Upper lobe of left lung (tissue), 4 donors: ENCODE measurements around the gene CEP95.

Experiments
- EP300 ChIP-seq, 4 donors: sonication (generic); formaldehyde crosslinking; IDR thresholded peaks; one replicate each; pipeline ENCODE4 v1.5.1; 2017; ENCODE audit warnings: antibody characterized with exemption in 4 of 4, control low read depth in 2 of 4
- POLR2A ChIP-seq, 4 donors: fragments of 450-650 bp; IDR thresholded peaks; one replicate each; pipeline ENCODE4 v1.5.1; 2016 to 2017; ENCODE audit warnings: antibody characterized with exemption in 4 of 4, mild to moderate bottlenecking in 2 of 4
- POLR2AphosphoS5 ChIP-seq, 2 donors: sonication (generic); formaldehyde crosslinking; IDR thresholded peaks; one replicate each; pipeline ENCODE4 v1.5.1; 2017; ENCODE audit warnings: antibody characterized with exemption in 2 of 2
- TF ChIP-seq, protein P1 (sequence below), 6 experiments: fragments of 450-650 bp in 4 of 6; fragments of 200-600 bp in 2 of 6; sonication (generic) in 2 of 6; IDR thresholded peaks; one replicate each; pipeline ENCODE4 v1.5.1; 2016 to 2019; ENCODE audit warnings: antibody characterized with exemption in 6 of 6

GRCh38 chr17:64546716-64547115 lies 39.9 kb downstream of the CEP95 start:
- no peak for TF ChIP-seq POLR2A (IDR thresholded peaks at IDR 0.05)
- TF ChIP-seq, protein P1, sequence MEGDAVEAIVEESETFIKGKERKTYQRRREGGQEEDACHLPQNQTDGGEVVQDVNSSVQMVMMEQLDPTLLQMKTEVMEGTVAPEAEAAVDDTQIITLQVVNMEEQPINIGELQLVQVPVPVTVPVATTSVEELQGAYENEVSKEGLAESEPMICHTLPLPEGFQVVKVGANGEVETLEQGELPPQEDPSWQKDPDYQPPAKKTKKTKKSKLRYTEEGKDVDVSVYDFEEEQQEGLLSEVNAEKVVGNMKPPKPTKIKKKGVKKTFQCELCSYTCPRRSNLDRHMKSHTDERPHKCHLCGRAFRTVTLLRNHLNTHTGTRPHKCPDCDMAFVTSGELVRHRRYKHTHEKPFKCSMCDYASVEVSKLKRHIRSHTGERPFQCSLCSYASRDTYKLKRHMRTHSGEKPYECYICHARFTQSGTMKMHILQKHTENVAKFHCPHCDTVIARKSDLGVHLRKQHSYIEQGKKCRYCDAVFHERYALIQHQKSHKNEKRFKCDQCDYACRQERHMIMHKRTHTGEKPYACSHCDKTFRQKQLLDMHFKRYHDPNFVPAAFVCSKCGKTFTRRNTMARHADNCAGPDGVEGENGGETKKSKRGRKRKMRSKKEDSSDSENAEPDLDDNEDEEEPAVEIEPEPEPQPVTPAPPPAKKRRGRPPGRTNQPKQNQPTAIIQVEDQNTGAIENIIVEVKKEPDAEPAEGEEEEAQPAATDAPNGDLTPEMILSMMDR (IDR thresholded peaks at IDR 0.05): no peak
- no peak for TF ChIP-seq EP300 (IDR thresholded peaks at IDR 0.05)
- TF ChIP-seq POLR2AphosphoS5 (IDR thresholded peaks at IDR 0.05): no peak
